Caki2 (cell line): Measurements from ENCODE around the gene SMARCB1. TPM values are rescaled to one million over a fixed set of nuclear protein-coding genes. Genes with fewer than 3 reads are reported as not detected.

Experiments
- DNase-seq: peaks from one replicate; pipeline ENCODE4 v3.0.0-alpha.2; 2015; ENCODE audit warnings: low read depth
- in situ Hi-C: cut with HindIII; loops from 2 replicates; pipeline ENCODE4 v1.10.0; 2016; ENCODE audit warnings: low sequenced_read_pairs, low pct_unique_long_range_greater_than_20kb, mixed read lengths
- total RNA-seq: library from RNA; depleted of rRNA; stranded (reverse); fragments of >200 nt; shearing (Covaris generic); gene quantifications from 2 replicates; pipeline ENCODE4 v1.2.3, GENCODE V29; 2014; ENCODE audit warnings: low replicate concordance

Gene SMARCB1
- total RNA-seq, 1 experiment from 2014 or later, result 153 TPM

DNA sequence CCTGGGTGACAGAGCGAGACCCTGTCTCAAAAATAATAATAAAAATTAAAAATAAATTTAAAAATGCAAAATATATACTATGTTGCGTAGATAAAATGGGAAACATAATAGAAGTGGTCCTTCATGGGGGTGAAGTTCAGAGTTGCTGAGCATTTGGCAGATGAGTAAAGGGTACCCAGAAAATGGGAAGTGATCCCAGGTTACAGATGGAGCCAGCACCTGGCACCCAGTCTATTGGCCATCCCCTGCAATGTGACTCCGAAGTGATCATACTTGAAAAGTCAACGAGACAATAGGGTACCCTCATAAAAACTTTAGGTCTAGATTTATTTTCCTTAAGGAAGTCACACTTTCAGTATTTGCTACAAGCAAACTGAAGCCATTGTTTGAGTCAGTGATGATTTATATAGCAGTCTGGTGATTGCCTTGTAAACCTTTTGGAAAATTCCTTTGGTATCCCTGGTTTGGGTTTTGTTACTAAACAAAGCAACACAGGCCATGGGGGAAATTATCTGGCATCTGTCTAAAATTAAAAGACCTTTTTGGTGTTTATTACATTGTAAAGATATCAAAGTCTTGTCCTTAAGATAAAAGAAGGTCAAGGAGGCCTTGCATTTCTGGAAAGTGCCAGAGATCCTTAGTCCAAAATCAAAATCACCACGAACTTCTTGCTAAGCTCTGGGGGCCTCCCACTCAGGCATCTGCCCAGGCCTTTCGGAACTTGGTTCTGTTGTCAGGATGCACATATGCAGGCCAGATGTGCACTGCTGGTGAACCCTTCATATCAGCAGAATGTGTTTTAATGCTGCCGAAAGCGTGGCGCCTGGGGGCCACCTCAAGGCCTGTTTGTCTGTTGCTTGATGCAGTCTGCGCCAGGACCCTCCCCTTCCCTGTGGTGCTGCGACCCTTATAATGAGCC is 4.3 kb downstream of the SMARCB1 start:
- DNase-seq, result no peak
- in situ Hi-C loops, result no loop called here

DNA sequence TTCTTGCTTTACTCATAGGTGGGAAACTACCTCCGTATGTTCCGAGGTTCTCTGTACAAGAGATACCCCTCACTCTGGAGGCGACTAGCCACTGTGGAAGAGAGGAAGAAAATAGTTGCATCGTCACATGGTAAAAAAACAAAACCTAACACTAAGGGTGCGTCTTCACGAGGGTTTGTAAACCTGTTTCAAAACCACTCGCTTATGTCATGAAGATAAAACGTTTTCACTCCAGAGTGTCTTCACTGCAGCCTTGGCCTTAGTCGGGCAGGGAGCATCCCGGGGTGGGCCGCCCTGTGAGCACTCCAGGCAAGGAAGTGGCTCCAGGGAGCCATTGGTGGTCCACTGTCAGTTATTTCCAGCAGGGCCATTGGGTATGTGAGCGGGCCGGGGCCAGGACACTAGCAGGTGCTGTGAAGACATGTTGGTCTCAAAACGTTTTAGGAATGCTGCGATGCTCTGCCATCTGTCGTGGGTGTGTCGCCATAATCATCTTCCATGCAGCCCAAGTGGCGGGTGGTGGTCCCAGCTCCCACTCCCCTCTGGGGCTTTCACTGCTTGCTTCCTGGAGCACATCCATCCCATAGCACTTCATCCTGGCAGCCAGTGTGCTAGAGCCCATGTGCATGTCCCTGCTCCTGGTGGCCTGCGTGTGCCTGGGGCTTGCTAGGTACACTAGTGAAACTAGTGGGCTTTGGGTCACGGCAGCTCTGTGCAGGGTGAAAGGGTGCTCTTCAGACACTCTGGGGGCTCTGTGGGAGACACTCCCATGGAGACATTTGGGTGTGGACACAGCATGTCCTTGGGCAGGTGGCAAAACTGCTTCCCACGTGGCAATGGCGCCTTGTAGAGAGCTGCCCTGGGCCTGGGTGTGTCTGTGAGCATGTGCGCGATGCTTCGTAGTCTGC is 5.2 kb downstream of the SMARCB1 start:
- DNase-seq, result no peak
- in situ Hi-C loops, result no loop called here

DNA sequence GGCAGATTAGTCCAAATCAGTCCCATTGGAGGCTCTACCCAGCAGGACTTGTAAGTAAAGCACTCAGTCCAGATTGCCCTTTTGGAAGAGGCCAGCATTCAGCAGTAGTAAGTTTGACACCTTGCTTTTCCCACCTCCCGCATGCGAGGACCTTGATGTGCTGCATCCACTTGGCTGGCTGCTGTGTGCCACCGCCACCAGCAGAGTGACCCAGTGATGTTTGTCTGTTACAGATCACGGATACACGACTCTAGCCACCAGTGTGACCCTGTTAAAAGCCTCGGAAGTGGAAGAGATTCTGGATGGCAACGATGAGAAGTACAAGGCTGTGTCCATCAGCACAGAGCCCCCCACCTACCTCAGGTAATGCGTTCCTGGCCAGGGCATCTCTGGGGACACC is 6.6 kb downstream of the SMARCB1 start:
- in situ Hi-C loops, result no loop called here
- no peak for DNase-seq

DNA sequence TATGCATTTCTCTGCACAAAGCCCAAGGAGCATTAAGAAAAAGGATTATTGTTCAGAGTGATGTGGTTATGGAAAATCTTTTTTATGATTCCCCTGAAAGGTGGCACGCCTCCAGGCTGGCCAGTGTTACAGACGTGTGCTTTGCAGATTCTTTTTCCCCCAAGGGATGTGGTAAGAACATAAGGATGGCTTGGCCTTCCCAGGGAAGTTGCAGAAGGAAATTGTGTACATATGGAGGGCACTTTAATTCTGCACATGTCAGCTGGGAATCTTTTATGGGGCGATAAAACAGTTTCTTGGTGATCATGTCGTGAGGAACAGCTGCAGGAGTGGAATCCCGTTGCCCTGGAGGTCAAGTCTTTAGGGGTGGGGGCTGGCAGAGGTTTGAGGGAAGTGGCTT is 9.7 kb downstream of the SMARCB1 start:
- in situ Hi-C loops, result no loop called here
- DNase-seq, result no peak

DNA sequence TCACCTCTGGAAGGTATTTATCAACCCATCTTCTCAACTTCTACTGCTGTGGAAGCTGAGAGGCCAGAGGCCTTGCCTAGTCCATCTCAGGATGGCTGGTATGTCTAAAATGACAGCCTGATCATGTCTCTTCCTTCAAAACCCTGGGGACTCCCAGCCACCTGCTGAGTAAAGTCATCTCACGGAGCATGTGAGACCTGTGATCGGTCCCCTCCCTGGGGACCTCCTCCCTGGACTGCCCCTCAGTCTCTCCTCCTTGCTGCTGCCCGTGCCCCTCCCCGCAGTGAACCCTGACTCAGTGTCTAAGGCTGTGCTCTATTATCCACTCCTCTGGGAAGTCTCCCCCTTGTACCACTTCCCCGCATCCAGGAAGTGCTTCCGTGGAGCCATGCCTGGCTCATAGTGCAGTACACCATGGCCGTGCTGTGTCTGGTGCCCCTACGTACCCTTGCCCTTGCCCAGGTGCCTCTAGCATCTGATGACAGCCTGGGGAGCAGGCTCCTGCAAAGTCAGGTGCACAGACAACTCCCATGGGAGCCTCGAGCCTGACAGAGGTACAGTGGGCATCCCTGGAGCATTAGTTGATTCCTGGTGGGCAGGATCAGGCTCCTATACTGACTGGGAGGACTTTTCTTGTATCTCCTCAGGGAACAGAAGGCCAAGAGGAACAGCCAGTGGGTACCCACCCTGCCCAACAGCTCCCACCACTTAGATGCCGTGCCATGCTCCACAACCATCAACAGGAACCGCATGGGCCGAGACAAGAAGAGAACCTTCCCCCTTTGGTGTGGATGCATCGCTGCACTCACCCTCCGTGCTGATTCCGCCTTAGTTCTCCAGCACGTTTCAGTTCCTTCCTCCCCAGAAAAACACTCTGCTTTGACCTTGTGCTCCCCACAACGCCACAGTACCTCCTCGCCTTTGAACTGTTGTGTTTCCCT is 13.8 kb downstream of the SMARCB1 start:
- in situ Hi-C loops, result no loop called here
- no peak for DNase-seq

DNA sequence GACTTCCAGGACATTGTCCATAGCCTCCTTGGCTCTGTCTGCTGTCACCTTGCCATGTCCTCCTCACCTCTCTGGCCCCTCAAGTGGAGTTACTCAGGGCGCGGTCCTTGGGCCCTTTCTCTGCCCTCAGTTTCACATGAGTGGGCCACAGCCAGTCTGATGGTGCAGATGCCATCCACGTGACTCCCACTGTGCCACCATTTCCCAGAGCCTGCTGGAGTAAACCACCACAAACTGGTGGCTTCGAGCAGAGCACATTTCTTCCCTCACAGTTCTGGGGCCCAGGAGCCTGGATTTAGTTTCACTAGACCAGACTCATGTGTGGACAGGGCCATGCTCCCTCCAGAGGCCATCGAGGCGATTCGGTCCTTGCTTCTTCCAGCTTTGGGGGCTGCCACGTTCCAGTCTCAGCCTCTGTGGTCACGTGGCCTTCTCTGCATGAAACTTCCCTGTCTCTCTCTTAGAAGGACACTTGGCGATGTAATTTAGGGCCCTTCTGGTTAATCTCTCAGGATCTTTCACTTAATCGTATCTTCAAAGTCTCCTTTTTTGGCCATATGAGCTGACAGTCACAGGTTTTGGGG is 14.6 kb downstream of the SMARCB1 start:
- in situ Hi-C loops, result no loop called here
- DNase-seq, result no peak

DNA sequence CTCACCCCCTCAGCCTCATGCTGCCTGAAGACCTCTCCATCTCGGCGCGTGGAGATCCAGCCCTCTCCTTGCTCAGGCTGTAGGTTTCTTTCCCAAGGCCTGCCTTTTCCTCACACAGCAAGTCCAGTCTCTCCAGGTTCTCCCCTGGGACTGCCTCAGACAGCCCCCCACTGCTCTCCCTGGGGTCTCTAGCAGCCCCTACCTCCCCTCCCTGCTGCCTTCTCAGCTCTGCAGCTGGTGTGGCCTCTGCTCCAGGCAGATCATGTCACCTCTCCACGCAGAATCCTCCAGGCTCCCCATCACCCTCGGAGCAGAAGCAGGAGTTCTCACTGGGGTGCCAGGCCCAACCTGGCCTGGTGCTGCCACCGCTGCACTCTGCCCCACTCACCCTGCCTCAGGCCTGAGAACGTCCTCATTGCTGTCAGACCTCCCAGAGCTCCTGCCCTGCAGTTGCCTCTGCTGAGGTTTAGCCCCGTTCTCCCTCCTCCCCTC is 15.2 kb downstream of the SMARCB1 start:
- in situ Hi-C loops, result no loop called here
- DNase-seq, result no peak

DNA sequence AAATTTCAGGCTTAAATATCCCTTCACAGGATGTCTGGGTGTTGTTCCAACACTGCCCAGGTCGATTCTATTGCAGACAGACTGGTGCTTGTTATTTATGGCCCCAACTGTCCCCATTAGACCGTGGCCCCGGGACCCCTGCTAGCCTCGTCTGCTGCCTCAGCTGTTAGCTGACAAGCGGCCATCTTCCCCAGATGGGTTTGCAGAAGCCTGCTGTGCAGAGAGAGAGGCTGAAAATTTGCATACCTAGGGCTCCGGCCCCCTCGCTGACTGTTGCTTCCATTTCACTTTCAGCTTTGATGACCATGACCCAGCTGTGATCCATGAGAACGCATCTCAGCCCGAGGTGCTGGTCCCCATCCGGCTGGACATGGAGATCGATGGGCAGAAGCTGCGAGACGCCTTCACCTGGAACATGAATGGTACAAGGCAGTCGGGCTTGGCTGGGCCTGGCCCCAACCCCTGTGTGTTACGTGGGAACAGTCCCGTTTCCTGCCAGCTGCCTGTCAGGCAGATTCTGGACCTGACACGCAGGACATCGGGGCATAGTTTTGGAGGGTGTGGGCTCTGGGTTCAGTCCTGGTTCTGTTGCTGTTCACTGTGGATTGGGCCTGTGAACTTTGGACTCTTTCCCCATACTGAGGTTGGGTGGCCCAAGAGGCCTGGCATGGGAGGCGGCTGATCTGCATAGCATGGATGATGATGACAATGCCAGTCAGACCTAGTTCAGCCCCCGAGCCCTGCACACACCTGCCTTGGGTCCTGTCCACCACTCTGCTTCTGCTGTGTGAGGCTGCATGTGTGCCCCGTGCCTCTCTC is 16.4 kb downstream of the SMARCB1 start:
- DNase-seq, result no peak
- in situ Hi-C loops, result no loop called here

DNA sequence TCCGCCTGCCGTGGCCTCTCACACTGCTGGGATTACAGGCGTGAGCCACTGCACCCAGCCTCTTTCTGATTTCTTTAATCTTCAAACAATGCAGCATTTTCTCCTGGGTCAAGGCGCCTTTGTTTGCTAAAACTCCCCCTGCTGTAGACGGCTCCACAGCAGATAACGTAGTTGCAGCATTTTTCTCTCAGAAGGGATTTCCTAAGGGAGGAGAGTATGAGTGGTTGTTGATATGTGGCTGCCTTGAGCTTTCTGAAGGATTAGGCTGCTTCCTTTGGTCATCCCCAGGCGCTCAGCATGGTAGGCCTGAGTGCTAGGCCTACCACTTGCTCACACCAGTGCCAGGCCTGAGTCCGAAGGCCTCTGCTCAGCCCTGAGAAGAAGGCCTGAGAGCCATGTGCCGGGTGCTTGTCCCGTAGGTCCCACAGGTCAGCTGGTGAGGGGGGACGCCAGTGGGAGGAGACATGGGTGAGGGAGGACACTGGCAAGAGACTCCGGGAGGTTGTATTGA is 18.1 kb downstream of the SMARCB1 start:
- in situ Hi-C loops, result no loop called here
- DNase-seq, result no peak

DNA sequence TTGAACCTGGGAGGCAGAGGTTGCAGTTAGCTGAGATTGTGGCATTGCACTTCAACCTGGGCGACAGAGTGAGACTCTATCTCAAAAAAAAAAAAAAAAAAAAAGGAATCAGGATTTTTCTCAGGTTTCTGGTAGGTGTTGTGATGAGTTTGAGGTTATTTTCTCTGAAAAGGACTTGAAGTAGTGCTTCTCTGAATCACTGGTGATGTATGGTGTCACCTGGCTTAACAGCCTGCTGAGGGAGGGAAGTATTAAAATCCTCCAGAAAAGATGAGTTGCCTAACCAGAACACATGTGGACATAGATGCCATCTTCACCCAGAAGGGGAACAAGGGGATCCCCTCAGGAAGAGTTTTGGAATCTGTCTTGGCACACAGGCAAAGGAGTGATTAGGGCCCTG is 20.1 kb downstream of the SMARCB1 start:
- in situ Hi-C loops, result no loop called here

DNA sequence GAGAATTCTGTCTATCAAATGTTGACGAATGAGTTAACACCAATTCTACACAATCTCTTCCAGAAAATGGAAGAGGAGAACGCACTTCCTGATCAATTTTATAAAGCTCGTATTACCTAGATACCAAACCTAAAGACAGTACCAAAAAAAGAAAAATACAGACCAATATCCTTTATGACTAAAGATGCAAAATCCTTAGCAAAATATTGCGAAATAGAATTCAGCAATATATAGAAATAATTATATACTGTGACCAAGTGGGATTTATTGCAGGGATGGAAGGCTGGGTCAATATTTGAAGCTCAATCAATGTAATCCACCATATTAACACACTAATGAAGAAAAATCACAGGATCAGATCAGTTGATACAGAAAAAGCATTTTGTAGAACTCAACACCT is 25.6 kb downstream of the SMARCB1 start:
- in situ Hi-C loops, result no loop called here

More for the DNA sequence above, 20.1 kb downstream of the SMARCB1 start:
- no peak for DNase-seq

DNA sequence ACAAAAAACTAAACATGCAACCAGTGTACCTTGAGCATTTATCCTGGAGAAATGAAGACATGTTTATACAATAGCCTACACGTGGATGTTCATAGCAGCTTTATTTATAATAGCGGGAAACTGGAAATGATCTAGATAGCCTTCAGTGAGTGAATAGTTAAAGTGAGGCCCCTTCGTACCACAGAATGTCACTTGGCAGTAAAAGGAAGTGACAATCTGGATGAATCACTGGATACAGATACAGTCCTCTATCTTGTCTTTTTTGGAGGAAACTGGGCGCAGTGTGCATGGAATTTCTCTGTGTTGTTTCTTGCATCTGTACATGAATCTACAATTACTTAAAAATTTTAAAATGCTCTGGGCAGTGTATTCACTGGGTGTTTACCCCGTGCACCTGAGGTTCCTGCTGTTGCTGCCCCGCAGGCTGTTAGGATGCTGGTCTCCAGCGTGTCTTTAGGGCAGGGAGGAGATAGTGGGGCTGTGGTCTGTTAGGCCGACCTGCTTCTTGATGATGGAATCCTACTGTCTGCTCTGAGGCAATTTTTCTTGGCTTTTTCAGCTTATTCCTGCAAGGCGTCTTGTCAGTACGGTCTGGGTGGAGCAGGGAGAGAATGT is 28.9 kb downstream of the SMARCB1 start:
- in situ Hi-C loops, result no loop called here
- DNase-seq, result no peak

More for the DNA sequence above, 25.6 kb downstream of the SMARCB1 start:
- DNase-seq, result no peak

DNA sequence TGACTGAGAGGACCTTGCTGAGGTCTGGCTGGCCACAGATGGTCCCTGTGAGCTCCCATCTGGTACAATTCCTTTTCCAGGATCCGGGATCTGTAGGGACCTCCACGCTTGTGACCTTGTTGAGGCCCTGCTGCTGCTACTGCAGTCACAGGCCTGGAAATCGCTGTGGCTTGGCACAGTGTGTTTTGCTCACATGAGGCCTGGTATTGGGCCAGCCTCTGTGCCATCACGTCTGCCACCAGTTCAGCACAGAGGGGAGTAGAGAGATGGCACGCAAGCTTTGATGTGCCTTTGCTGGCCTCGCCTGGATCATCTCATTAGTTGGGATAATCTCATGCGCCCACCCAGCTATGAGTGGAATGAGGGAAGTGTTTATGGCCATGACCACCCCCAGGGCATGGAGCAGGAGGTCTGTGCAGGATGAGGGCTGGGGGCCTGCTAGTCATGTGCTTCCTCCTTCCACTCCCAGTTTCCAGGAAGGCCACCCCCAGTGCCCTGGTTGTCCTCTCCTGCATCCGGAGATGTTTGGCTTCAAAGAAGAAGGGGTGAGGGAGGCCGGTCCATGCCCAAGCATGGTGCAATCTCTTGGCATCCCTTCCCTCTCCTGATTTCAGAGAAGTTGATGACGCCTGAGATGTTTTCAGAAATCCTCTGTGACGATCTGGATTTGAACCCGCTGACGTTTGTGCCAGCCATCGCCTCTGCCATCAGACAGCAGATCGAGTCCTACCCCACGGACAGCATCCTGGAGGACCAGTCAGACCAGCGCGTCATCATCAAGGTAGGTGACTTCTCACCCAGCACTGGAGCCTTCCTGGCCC is 29.6 kb downstream of the SMARCB1 start:
- in situ Hi-C loops, result no loop called here

DNA sequence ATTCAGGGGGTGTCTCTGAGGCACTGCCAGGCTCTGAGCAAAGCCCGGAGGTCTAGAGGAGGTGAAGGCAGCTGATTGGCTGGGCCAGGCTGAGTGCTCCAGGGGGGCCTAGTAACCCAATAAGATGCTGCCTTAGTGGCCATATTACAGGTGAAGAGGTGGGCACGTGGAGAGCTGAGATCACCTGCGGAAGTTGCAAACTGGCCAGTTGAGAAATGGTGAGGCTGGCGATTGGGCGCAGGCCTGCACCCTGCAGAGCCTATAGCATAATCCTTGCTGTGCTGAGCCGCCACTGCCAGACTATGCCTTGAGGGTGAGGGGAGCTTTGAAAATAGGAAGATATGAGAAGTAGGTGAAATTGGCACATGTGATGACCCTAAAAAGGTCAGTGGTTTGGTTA is 30.4 kb downstream of the SMARCB1 start:
- DNase-seq, result no peak
- in situ Hi-C loops, result no loop called here

More for the DNA sequence above, 29.6 kb downstream of the SMARCB1 start:
- no peak for DNase-seq

DNA sequence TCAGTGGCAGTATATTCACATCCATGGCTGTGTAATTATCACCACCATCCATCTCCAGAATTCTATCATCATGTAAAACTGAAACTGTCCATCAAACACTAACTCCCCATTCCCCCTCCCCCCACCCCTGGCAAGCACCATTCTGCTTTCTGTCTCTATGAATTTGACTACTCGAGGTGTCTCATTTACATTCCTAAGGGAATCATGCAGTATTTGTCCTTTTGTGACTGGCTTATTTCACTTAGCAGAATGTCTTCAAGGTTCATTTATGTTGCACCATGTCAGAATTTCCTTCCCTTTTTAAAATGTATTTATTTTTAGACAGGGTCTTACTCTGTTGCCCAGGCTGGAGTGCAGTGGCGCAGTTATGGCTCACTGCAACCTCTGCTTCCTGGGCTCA is 31.8 kb downstream of the SMARCB1 start:
- no peak for DNase-seq
- in situ Hi-C loops, result no loop called here
